ENCODE measurements around the gene LFNG. TPM values are rescaled to one million over a fixed set of nuclear protein-coding genes. Genes with fewer than 3 reads are reported as not detected.

Gene LFNG
- total RNA-seq, 1 experiment from 2014 or later = 4.5 TPM

DNA sequence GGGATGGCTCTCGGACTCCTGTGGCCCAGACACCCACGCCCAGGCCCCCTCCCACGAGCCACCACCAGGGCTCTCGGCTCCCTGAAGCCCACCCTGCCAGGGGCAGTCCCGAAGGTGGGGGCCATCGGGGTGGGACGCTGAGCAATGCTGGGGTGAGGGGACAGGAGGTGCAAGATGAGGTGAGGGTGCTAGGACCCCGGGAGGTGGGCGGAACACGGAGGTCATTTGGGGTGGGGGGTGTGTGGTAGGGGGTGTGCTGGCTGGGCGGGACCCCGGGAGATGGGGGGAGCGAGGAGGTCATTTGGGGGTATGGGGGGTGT is 17.0 kb upstream of the LFNG start:
- Histone ChIP-seq H3K9me3 (no peaks in the 10 kb centered on the region), H3K4me1 (no peaks in the 10 kb centered on the region), H3K36me3 (ENCODE audit: control insufficient read depth, insufficient read depth, low read length) (no peaks in the 10 kb centered on the region), H3K27me3 (replicated peaks; ENCODE audit: control insufficient read depth, insufficient read depth, low read length) (no peaks in the 10 kb centered on the region), H3K4me3 (ENCODE audit: low read depth, low read length) (no peak overlapping the region)
- Mint-ChIP-seq H3K36me3 (ENCODE audit: insufficient read depth, unreplicated experiment) (no peaks in the 10 kb centered on the region), H3K4me3 (ENCODE audit: unreplicated experiment) (no peak overlapping the region), H3K27me3 (ENCODE audit: insufficient read depth, unreplicated experiment) (no peaks in the 10 kb centered on the region), H3K9me3 (ENCODE audit: unreplicated experiment) (no peaks in the 10 kb centered on the region), H3K27ac (ENCODE audit: unreplicated experiment) (no peak overlapping the region), H3K4me1 (ENCODE audit: low read depth, unreplicated experiment) (no peaks in the 10 kb centered on the region)
- intact Hi-C loops (cut with micrococcal nuclease; ENCODE audit: unreplicated experiment) = no loop called here
- CTCF ChIA-PET = no interaction called here
- POLR2A ChIA-PET = no interaction called here
- no peak for DNase-seq
- no peak for TF ChIP-seq CTCF (IDR thresholded peaks at IDR 0.05; ENCODE audit: insufficient read depth in 1 of 2, low read depth in 1 of 2, low read length in 1 of 2, severe bottlenecking in 1 of 2, unreplicated experiment in 1 of 2)
- no TSS peak for BruUV-seq (replicated peaks)

GRCh38 chr7:2503056-2503941 is 16.3 kb upstream of the LFNG start:
- Histone ChIP-seq H3K36me3 (ENCODE audit: control insufficient read depth, insufficient read depth, low read length) (no peaks in the 10 kb centered on the region), H3K4me1 (no peaks in the 10 kb centered on the region), H3K27me3 (replicated peaks; ENCODE audit: control insufficient read depth, insufficient read depth, low read length) (no peaks in the 10 kb centered on the region), H3K9me3 (no peaks in the 10 kb centered on the region), H3K4me3 (ENCODE audit: low read depth, low read length) (no peak overlapping the region)
- Mint-ChIP-seq H3K27me3 (ENCODE audit: insufficient read depth, unreplicated experiment) (no peaks in the 10 kb centered on the region), H3K4me3 (ENCODE audit: unreplicated experiment) (no peak overlapping the region), H3K36me3 (ENCODE audit: insufficient read depth, unreplicated experiment) (no peaks in the 10 kb centered on the region), H3K4me1 (ENCODE audit: low read depth, unreplicated experiment) (no peaks in the 10 kb centered on the region), H3K27ac (ENCODE audit: unreplicated experiment) (no peak overlapping the region), H3K9me3 (ENCODE audit: unreplicated experiment) (no peaks in the 10 kb centered on the region)
- BruUV-seq (replicated peaks) = no TSS peak
- ChIA-PET CTCF (no interaction called here), POLR2A (no interaction called here)
- DNase-seq = no peak
- intact Hi-C loops (cut with micrococcal nuclease; ENCODE audit: unreplicated experiment) = no loop called here
- no peak for TF ChIP-seq CTCF (IDR thresholded peaks at IDR 0.05; ENCODE audit: insufficient read depth in 1 of 2, low read depth in 1 of 2, low read length in 1 of 2, severe bottlenecking in 1 of 2, unreplicated experiment in 1 of 2)

GRCh38 chr7:2504128-2504888 is 15.3 kb upstream of the LFNG start:
- no TSS peak for BruUV-seq (replicated peaks)
- Mint-ChIP-seq H3K36me3 (ENCODE audit: insufficient read depth, unreplicated experiment) (no peaks in the 10 kb centered on the region), H3K9me3 (ENCODE audit: unreplicated experiment) (no peaks in the 10 kb centered on the region), H3K27ac (ENCODE audit: unreplicated experiment) (no peak overlapping the region), H3K4me1 (ENCODE audit: low read depth, unreplicated experiment) (no peaks in the 10 kb centered on the region), H3K4me3 (ENCODE audit: unreplicated experiment) (no peak overlapping the region), H3K27me3 (ENCODE audit: insufficient read depth, unreplicated experiment) (no peaks in the 10 kb centered on the region)
- H3K27me3 ChIP-seq (replicated peaks; ENCODE audit: control insufficient read depth, insufficient read depth, low read length) = no peaks in the 10 kb centered on the region
- no peak for TF ChIP-seq CTCF (IDR thresholded peaks at IDR 0.05; ENCODE audit: insufficient read depth in 1 of 2, low read depth in 1 of 2, low read length in 1 of 2, severe bottlenecking in 1 of 2, unreplicated experiment in 1 of 2)
- no peak overlapping the region for H3K4me3 ChIP-seq (ENCODE audit: low read depth, low read length)
- intact Hi-C loops (cut with micrococcal nuclease; ENCODE audit: unreplicated experiment) = no loop called here
- H3K4me1 ChIP-seq = no peaks in the 10 kb centered on the region
- ChIA-PET POLR2A (no interaction called here), CTCF (no interaction called here)
- DNase-seq = no peak
- H3K36me3 ChIP-seq (ENCODE audit: control insufficient read depth, insufficient read depth, low read length) = no peaks in the 10 kb centered on the region
- H3K9me3 ChIP-seq = no peaks in the 10 kb centered on the region
